DMS53 treated with DMSO at 0.1 percent for 48 hours (cell line): ENCODE results near the gene PHACTR3.

Source experiments
- DNase-seq: peaks from one replicate; lab custom pipeline; 2025; ENCODE audit not compliant: unreplicated experiment; lab: John Stamatoyannopoulos, UW

The PHACTR3 gene

GRCh38 chr20:59573837-59574236 is 30.5 kb upstream of the PHACTR3 start:
- DNase-seq, result no peak

GRCh38 chr20:59574308-59574707 is 30.0 kb upstream of the PHACTR3 start:
- DNase-seq, result no peak

DNA sequence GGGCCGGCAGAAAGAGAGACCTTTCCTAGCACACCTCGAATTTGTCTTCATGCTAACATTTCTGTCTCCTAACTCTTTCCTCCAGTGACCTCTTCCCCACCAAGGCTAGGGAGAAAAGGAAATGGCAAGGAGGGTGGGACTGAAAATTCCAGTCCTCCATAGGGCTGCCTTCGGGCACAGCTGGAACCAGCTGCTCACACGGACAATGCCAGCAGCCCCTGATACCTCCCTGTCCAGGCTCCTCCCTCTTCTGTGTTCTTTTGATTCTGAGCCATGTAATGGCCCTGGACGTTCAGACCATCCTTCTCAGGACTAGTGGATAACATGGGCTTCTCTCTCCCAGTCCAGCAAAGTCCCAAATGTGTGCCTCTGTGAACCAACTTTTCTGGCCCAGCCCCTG is 29.1 kb upstream of the PHACTR3 start:
- no peak for DNase-seq

- DNase-seq, result no peak
These were observed 28.7 kb upstream of the PHACTR3 start for GRCh38 chr20:59575653-59576052.

DNA sequence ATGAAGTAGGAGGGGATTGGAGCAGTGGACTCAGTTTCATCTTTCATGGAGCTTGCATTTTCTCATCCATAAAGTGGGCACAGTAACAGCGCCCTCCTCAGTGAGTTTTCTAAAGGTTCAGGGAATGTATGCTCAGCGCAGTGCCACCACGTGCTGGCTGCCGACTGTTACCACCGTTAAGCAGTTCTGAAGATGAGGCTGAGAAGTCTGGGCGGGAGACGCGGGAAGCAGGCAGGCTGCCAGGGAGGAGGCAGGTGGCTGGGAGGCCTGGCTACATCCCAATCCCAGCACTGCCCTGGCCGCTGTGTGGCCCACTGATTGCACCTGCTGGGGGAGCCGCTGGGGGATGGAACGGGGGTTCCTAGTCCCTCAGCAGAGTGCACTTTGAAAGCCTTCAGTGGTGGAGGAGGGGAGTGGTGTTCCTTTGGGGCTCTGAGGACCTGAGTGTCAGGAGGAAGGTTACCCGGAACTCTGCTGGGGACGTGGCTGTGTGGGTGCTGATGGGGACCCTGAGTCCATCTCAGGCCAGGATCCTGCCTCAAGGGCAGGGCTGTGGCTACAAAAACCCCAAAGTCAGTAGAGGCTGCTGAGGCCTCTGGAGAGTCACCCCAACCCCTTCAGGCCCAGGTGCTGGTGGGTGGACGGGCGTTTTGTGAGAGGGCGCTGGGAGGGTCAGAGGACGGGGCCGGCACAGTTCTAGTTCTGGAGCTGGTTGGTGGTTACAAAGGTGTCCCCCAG is 28.0 kb upstream of the PHACTR3 start:
- no peak for DNase-seq

DNA sequence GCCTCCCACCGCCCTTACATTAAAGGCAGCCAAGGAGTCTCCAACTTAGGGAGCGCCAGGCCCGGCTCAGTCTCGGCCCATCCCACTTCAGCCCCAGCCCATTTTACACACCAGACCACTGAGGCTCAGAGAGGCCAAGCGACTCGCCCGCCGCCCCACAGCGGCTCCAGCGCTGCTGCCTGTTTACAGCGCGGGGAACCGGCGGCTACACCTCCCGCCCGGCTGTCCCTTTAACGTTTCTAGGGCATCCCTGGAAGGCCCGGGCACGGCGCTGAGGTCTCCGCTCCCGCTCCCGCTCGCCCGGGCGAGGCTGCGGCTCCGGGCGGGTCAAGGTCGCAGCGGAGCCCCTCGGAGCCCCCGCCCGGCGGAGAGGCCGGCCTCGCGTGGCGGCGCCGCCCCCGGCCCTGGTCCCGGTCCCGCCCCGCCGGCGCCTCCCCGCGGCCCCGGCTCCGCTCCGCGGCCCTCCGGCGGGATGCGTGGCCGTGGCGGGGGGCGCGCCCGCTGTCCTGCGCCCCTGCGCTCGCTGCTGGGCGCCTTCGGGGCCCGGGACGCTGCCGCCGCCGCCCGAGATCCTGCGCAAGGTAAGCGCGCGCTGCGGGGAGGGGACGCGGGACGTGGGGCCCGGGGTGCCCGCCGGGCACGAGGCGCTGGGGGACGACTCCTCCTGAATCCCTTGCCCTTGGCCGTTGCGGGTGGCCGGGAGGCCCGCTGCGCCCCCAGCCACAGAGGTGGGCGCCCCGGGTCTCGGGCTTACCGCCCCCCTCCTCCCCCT is 27.1 kb upstream of the PHACTR3 start:
- DNase-seq, result no peak

GRCh38 chr20:59577809-59578435 is 26.4 kb upstream of the PHACTR3 start:
- DNase-seq, result no peak

DNA sequence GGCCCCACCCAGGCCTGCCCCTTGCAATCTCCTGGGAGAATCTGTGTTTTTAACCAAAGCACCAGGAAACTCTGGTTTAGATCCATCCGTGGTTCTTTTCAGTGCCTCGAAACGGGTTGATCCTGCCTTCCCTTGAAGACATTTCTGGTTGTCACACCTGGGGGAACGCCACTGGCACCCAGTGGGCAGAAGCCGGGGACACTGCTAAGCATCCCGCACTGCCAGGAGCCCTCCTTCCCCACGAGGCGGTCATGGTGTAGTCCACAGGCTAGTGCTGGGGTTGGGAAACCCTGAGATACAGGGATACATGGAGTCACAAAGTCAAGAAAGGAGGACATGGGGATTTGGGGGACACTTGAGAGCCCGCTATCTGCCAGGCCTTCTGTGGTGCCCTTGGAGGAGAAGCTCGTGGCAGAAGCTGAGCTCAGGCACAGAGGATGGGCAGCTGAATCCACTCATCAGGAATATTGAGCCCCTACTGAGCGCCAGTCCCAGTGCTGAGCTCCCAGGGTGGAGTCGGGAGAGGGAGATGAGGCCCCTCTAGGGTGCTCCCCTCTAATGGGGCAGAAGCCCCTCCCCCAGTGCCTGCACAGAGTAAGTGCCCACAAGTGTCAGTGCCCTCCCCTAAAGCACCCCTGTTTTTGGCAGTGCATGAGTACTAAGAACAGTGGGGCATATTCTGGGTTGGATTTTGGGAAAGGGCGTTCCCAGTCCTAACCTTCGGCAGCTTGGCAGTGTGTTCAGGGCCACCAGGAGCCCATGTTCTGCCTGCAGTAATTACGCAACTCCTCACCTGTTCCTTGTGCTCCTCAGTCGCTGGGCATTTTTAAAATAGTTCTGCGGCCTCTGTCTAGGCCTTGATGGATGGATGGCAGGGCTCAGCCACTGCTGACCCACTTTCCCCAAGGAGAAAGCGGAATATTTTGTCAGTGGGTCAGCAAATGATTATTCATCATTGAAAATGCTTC is 25.6 kb upstream of the PHACTR3 start:
- DNase-seq, result no peak

GRCh38 chr20:59579404-59580145 is 24.8 kb upstream of the PHACTR3 start:
- DNase-seq, result no peak

DNA sequence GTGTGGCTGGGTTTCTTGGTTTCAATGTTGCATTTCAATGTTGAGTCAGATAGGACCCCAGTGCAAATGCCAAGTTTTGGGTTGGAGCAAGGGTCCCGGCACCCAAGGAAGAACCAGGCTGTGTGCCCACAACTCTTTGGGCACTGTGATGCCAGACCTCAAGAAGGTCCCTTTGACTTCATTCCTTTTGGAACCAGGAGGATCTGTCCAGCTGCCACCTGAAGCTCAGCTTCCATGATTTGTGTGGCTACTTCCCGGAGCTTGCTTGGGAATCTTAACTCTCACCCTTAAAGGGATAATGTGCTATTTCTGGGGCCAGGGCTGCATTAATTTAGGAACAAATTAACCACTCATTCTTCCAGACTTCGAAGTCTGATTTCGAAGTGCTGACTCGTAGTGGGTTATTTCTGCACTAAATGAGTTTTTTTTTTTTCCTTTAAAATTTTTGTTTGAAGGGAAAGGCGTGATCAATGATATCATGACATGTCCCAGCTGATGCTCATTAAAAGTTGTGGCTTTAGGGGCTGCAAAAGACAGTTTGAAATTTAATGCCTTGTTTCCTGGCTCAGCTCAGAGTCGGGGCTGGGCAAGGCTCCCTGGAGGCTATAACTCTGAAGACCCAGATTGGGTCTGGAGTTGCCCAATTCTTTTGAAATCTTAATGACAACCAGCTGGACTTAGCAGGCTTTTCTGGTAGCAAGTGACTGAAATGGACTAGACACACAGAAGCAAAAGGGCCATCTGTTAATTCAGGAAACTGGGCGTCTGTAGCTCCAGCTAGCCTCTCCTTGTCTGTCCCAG is 24.0 kb upstream of the PHACTR3 start:
- DNase-seq, result no peak

DNA sequence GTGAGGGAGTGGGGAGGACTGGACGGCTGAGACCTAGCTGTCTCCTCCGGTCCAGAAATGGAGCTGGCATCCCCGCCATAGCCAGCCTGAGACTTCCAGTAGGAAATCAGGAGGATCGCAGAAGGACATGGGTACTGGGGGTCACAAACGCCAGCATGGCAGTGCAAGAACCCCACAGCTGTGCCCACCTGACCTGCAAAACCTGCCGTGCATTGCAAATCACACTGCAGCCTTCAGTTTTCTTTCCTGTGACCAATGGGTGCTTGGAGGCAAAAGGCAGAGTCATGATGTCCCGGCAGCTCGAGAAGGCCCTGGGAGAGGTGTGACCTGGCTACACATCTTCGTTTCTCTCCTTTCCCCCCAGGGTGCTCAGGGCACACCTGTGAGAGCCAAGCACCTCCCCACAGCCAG is 23.3 kb upstream of the PHACTR3 start:
- no peak for DNase-seq

GRCh38 chr20:59581993-59582679 is 22.2 kb upstream of the PHACTR3 start:
- DNase-seq, result no peak

GRCh38 chr20:59583428-59584277 is 20.7 kb upstream of the PHACTR3 start:
- no peak for DNase-seq

DNA sequence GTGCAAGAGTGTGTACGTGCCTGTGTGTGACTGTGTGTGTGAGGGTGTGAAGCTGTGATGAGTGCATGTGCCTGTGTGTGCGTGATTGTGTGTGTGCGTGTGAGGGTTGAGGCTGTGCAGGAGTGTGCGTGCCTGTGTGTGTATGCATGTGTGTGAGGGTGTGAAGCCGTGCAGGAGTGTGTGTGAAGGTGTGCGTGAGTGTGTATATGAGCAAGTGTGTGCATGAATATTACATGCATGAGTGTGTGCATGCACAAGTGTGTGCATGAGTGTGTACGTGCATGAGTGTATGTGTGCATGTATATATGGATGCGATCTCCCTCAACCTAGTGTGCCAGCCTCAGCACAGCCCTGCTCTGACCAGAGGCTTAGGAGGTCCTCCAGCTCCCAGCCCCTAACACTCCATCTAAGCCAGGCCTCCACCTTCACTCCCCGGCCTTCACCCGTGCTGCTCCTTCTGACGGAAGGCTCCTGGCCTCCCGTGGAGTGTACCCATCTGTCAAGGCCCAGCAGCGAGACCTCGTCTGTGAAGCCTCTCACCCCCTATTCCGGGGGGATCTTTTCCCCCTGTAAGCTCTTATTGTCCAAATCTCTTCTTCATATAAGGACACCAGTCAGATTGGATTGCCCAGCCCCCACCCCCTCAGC is 19.9 kb upstream of the PHACTR3 start:
- DNase-seq, result no peak

DNA sequence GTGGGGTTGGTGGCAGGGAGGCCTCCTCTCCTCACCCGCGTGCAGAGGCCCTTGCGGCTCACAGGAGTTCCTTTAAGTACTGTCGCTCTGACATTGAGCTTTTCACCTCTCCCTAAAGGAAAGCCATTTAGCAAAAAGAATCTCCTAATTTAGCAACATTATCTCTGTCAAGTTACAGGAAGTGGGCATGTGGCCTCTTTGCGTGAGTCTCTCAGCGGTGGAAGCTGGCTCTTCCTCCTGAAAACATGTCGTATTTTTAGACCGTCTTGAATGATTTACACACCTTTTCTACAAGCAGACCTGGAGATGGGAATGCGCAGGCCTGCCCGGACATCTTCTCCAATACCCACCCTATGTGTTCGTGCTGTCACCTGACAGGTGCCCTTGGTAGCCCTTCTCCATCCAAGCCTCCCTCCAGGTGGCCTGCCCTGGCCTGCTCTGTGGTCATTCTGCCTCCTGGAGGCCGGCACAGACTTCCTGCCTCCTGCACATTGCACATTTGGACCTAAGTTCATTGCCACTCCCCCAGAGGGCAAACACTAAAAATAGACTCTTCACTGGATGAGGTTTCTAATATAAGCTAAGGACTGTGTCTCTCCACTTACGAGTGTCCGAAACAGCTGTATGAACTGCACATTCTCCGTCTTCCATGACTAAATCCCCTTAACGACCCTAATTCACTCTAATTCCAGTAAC is 18.5 kb upstream of the PHACTR3 start:
- no peak for DNase-seq

GRCh38 chr20:59586613-59587012 is 17.7 kb upstream of the PHACTR3 start:
- DNase-seq, result no peak

DNA sequence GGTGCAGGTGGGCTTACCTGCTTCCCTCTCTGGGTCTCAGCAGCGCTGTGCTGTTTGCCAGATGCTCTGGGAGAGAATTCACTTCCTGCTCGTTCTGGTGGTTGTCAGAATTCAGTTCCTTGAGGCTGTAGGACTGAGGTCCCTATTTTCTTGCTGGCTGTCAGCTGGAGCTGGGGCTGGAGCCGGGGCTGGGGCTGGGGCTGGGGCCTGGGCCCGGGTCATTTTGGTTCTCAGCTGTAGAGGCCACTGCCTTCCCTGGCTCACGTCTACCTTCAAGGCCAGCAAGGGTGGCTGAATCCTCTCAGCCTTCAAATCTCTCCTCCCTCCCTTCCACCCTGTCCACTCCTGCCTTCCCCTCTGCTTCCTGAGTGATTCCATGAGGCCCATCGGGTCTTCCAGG is 16.8 kb upstream of the PHACTR3 start:
- DNase-seq, result no peak
